ENCODE measurements around the gene PCYOX1L. TPM values are rescaled to one million over a fixed set of nuclear protein-coding genes. Genes with fewer than 3 reads are reported as not detected.
A peak's percentile ranks its signal among the peaks of the same experiment; 100 is the strongest.

The PCYOX1L gene
- polyA plus RNA-seq, 2 of the 4 experiments (the other 2 are of a cell fraction), result 2.1 to 6.7 TPM

GRCh38 chr5:149355688-149356087, 2.2 kb upstream of the PCYOX1L start:
- ATAC-seq (no peak), FAIRE-seq (no peak), DNase-seq (ENCODE audit: low read depth in 1 of 2, low spot score in 1 of 2) (no peak)
- TF ChIP-seq CHD2 (IDR thresholded peaks at IDR 0.05; ENCODE audit: low read length, partially characterized antibody) (no peak), NR3C1 (IDR thresholded peaks at IDR 0.05) (no peak), HOXB5 (CRISPR knock-in tag; IDR thresholded peaks at IDR 0.05) (no peak), HEYL (CRISPR knock-in tag; IDR thresholded peaks at IDR 0.05) (no peak), KDM5A (IDR thresholded peaks at IDR 0.05) (no peak), E2F6 (IDR thresholded peaks at IDR 0.05; ENCODE audit: borderline replicate concordance, low read depth) (no peak), MAFK (IDR thresholded peaks at IDR 0.05; ENCODE audit: partially characterized antibody) (no peak)
- Histone ChIP-seq H3K9me3 (no peaks in the 10 kb centered on the region), H3K4me3 (no peak overlapping the region), H3K4me1 (peaks cover 10% of the 10 kb centered on the region; the same call in 2 of the 3 replicates), H3K27ac (no peak overlapping the region), H3K4me2 (no peak overlapping the region)
- POLR2A ChIA-PET, result interaction anchor here (4.1 kb wide), 1 partner anchor 10 kb away, joined by 34 read pairs; the partner anchor contains the start of gene GRPEL2
- CTCF ChIA-PET, result interaction anchor here (0.6 to 44.9 kb wide), 10 partner anchors 9 to 263 kb away, joined by 4 to 1709 read pairs (median 6); partner anchors contain the start of gene GRPEL2
- WGBS (ENCODE audit: missing lambda C conversion rate), result 89% methylated on average over 1 of the region's 1 CpG

GRCh38 chr5:149356391-149356790, 1.5 kb upstream of the PCYOX1L start:
- no peak for TF ChIP-seq RFX5 (IDR thresholded peaks at IDR 0.05)
- TF ChIP-seq RNF2 (IDR thresholded peaks at IDR 0.05; ENCODE audit: borderline replicate concordance, low read depth), result no peak
- no peak for TF ChIP-seq CBX2 (IDR thresholded peaks at IDR 0.05; ENCODE audit: borderline replicate concordance, low read depth)
- TF ChIP-seq JUNB (IDR thresholded peaks at IDR 0.05), result no peak
- no peak for TF ChIP-seq HOXB5 (CRISPR knock-in tag; IDR thresholded peaks at IDR 0.05)
- TF ChIP-seq USF2 (IDR thresholded peaks at IDR 0.05), result no peak
- DNase-seq (ENCODE audit: low read depth in 1 of 2, low spot score in 1 of 2) (no peak), FAIRE-seq (no peak), ATAC-seq (no peak)
- ChIA-PET CTCF (interaction anchor here (0.6 to 44.9 kb wide), 11 partner anchors 9 to 909 kb away, joined by 3 to 1709 read pairs (median 7); partner anchors contain the start of gene GRPEL2), POLR2A (interaction anchor here (4.1 kb wide), 1 partner anchor 11 kb away, joined by 34 read pairs; the partner anchor contains the start of gene GRPEL2)
- Histone ChIP-seq H3K9me3 (no peaks in the 10 kb centered on the region), H3K27ac (no peak overlapping the region), H3K4me2 (no peak overlapping the region), H3K4me3 (no peak overlapping the region), H3K4me1 (peaks cover 10% of the 10 kb centered on the region; the same call in 2 of the 3 replicates)
- WGBS (ENCODE audit: missing lambda C conversion rate), result 96% methylated on average over 8 of the region's 8 CpGs

- H3K27ac ChIP-seq, result peak overlapping the region; percentile 83 to 90
- no peaks in the 10 kb centered on the region for H3K9me3 ChIP-seq
Measured at GRCh38 chr5:149358294-149358651, 427 bp downstream of the PCYOX1L start.

More at GRCh38 chr5:149358294-149358651, 427 bp downstream of the PCYOX1L start:
- ATAC-seq (peak; percentile 55 to 57), DNase-seq (ENCODE audit: low read depth in 1 of 2, low spot score in 1 of 2) (no peak), FAIRE-seq (no peak)
- no peak for TF ChIP-seq CTCF (IDR thresholded peaks at IDR 0.05)
- TF ChIP-seq BHLHE40 (IDR thresholded peaks at IDR 0.05; ENCODE audit: low read depth, low read length), result no peak
- TF ChIP-seq RNF2 (IDR thresholded peaks at IDR 0.05; ENCODE audit: borderline replicate concordance, low read depth), result 0 out of 2 replicates have a peak, but pooled peaks have one; percentile 12
- ChIA-PET CTCF (interaction anchor here (0.9 to 44.9 kb wide), 9 partner anchors 9 to 261 kb away, joined by 4 to 1709 read pairs (median 6); partner anchors contain the start of gene CSNK1A1), POLR2A (interaction anchor here (1.0 to 4.1 kb wide), 3 partner anchors 9 to 13 kb away, joined by 3 to 34 read pairs (median 5); partner anchors contain the start of gene GRPEL2)
- Histone ChIP-seq H3K4me2 (peak overlapping the region; percentile 98), H3K4me1 (peaks cover 10% of the 10 kb centered on the region; the same call in 2 of the 3 replicates), H3K4me3 (peak overlapping the region; percentile 97)
- WGBS (ENCODE audit: missing lambda C conversion rate), result 3% methylated on average over 18 of the region's 18 CpGs
